Astrocyte of the spinal cord (primary cell): ENCODE results near the gene ZNF672.

Experiments
- DNase-seq: peaks from one replicate; pipeline ENCODE4 v3.0.0; 2011; ENCODE audit warnings: low read depth, low spot score
- H3K4me3 ChIP-seq: 2 replicates; pipeline ENCODE4 v1.5.1; 2011; ENCODE audit warnings: low read depth, mild to moderate bottlenecking, low read length, moderate library complexity
- in situ Hi-C: cut with HindIII; loops from 2 replicates; pipeline ENCODE4 v1.10.0; 2017; ENCODE audit warnings: low sequenced_read_pairs
- TF ChIP-seq, protein P1 (sequence below): IDR thresholded peaks from 2 replicates; pipeline ENCODE4 v1.5.1; 2012; ENCODE audit warnings: low read depth, mild to moderate bottlenecking, low read length, inconsistent platforms

ZNF672 gene

DNA sequence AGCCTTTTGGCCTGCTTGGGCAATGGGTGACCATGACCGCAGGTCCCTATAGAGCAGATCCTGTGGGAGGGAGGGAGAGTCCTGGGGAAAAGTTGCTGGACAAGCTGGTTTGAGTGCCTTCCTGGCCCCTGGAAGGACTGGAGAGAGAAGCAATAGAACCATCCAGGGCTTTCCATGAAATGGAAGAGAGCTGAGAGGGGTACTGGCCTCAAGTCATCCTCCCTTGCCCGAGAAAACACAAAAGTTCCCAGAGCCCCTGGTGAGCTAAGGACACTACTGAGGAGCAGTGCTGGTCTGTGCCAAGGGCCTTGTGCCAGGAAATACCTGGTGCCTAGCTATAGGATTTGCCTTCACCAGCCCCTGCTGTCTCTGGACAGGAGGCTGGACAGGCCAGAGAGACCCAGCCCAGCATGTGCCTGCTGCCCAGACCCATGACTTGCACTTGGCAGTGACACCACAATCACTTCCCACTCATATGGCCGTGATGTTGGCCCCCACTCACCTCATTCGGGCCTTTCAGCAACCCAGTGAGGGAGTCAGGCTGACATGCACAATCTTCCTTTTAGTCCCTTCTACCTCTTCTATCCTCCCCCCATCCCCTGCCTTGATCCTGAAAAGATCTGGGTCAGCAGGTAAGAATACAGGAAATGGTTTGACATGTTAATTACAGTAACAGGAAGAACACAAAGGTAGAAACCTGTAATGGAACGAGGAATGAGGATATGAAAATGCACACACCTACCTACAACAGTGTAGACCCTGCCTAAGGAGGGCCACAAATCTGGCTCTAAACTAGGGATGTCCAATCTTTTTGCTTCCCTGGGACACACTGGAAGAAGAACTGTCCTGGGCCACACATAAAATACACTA lies 19.3 kb upstream of the ZNF672 start:
- TF ChIP-seq, protein P1, sequence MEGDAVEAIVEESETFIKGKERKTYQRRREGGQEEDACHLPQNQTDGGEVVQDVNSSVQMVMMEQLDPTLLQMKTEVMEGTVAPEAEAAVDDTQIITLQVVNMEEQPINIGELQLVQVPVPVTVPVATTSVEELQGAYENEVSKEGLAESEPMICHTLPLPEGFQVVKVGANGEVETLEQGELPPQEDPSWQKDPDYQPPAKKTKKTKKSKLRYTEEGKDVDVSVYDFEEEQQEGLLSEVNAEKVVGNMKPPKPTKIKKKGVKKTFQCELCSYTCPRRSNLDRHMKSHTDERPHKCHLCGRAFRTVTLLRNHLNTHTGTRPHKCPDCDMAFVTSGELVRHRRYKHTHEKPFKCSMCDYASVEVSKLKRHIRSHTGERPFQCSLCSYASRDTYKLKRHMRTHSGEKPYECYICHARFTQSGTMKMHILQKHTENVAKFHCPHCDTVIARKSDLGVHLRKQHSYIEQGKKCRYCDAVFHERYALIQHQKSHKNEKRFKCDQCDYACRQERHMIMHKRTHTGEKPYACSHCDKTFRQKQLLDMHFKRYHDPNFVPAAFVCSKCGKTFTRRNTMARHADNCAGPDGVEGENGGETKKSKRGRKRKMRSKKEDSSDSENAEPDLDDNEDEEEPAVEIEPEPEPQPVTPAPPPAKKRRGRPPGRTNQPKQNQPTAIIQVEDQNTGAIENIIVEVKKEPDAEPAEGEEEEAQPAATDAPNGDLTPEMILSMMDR, result no peak
- DNase-seq, result no peak
- in situ Hi-C loops, result no loop called here
- H3K4me3 ChIP-seq, result no peak overlapping the region

DNA sequence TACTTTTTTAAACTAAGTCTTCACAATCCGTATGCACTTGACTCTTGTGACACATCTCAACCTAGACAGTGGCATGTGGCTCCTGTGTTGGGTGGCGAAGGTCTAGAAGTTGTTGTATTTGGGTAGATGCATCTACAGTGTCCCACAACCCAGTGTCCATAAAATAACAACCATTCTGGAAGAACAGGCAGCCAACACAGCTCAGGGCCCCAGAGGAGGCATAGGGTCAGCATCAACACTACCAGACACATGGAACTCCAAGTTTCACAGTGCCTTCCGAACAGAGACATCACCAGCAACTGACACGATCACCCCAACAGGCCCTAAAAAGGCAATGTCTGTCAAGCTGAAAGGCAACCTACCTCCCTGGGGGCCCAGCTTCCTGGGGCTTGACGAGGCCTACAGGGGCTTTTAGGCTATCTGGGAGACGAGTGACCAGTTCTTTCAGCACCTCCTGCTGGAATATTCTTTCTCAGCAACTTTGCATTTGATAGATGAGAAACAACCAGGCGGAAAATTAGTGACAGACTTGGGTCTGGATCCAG lies 17.9 kb upstream of the ZNF672 start:
- H3K4me3 ChIP-seq, result no peak overlapping the region
- in situ Hi-C loops, result no loop called here
- DNase-seq, result no peak
- TF ChIP-seq, protein P1, result no peak

DNA sequence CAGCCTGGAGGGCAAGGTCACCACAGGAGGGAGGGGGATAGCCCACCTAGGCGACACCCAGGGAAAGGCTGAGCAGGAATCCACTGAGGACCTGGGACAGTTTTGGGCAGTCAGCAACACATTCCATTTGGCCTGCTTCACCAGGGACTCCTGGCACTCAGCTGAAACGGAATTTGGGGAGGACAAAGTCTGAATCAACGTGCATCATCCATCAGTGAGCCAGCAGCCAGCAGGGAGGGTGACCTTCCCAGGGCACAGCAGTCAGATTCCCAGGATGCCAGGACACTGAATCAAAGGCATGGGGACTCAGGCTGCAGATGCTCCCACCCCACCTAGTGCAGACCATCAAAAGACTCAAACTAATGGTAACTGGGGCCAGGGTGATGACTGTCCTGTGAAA lies 16.9 kb upstream of the ZNF672 start:
- TF ChIP-seq, protein P1, result no peak
- in situ Hi-C loops, result no loop called here
- peak; percentile 58 for DNase-seq
- no peak overlapping the region for H3K4me3 ChIP-seq

DNA sequence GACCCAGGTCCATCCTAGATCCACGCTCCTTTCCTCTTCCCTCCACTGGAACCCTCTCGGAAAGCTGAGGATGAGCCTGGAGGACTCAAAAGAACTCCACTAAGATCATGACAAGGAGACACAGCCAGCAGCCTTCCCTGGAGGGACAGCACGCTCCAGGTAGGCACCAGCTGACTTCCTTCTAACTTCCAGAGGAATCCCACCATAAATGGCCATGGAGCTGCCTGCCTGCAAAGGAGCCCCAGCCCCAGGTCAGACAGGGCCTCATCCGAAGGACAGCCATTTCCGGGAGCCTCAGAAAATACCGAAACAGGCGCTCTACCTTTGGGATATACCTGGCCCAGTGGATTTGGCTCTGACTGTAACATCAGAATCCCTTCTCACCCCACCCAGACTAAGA lies 16.4 kb upstream of the ZNF672 start:
- DNase-seq, result no peak
- in situ Hi-C loops, result no loop called here
- H3K4me3 ChIP-seq, result no peak overlapping the region
- TF ChIP-seq, protein P1, result no peak

DNA sequence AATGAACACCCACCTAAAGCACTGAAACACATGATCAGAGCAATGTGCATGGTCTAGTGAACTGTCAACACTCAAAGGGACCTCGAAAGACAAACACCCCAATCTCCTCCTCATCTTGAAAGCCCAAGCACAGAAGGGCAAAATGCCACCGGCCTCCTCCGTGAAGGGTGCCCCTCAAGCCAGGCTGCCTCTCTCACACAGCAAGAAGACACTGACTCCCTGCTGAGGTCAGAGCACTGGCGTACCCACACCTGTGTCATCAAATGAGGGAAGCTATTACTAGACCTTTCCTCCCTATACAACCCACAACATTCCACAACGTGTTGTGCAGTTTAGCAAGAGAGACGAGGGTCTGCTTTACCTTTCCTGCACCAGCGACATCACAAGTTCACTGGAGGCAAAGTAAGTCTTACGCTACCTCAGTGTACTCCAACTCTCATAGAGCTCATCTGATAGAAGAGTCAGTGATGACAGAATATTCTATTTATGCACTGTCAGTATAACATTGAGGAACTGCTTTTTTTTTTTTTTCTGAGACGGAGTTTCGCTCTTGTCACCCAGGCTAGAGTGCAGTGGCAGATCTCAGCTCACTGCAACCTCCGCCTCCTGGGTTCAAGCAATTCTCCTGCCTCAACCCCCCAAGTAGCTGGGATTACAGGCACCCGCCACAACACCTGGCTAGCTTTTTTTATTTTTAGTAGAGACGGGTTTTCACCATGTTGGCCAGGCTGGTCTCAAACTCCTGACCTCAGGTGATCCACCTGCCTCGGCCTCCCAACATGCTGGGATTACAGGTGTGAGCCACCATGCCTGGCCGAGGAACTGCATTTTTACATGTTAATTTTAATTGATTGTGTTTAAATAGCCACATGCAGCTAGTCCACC lies 15.6 kb upstream of the ZNF672 start:
- in situ Hi-C loops, result no loop called here
- TF ChIP-seq, protein P1, result no peak
- H3K4me3 ChIP-seq, result no peak overlapping the region
- no peak for DNase-seq

DNA sequence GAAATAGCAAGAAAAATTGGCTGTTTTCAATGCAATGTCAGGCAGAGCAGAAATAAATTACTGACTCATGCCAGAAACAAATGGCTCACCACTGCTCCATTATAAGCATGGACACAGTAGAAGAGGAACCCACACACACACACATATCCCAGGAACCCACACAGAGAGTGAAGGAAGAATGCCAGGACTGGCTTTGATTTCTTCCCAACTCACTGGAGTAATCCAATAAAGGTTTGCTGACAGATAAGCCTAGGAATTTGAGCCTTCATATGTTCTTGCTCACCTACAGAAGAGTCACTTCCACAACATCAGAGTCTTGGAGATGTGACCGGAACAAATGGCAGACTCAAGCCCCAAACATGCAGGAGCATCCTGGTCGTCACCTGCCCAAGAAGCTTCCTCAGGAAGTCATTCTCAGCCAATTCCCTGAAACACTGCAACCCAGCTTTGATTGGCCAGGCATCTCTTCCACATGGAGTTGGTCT lies 14.5 kb upstream of the ZNF672 start:
- in situ Hi-C loops, result no loop called here
- TF ChIP-seq, protein P1, result no peak
- peak; percentile 69 for DNase-seq
- H3K4me3 ChIP-seq, result no peak overlapping the region
